HL-60 (cell line): ENCODE data around the gene HIVEP1.

Experiments
- DNase-seq, 2 experiments: peaks; one replicate each; pipeline ENCODE4 v3.0.0-alpha.2; 2010 to 2020; ENCODE audit warnings: low read depth in 1 of 2, low spot score in 1 of 2
- H3K27ac ChIP-seq: fragments of 250-450 bp; sonication (Bioruptor Pico); replicated peaks from 2 replicates; pipeline ENCODE4 v1.5.1; 2020; ENCODE audit warnings: mild to moderate bottlenecking, moderate library complexity
- H3K27me3 ChIP-seq: fragments of 250-450 bp; sonication (Bioruptor Pico); 2 replicates; pipeline ENCODE4 v1.5.1; 2021; ENCODE audit warnings: mild to moderate bottlenecking, moderate library complexity; ENCODE audit not compliant: insufficient read depth, poor library complexity, severe bottlenecking
- H3K4me3 ChIP-seq: replicated peaks from 2 replicates; pipeline ENCODE4 v1.5.1; 2011; ENCODE audit warnings: mild to moderate bottlenecking, control low read depth, low read length; ENCODE audit not compliant: insufficient read depth
- CTCF ChIP-seq: IDR thresholded peaks from one replicate; pipeline ENCODE4 v1.5.1; 2011; ENCODE audit warnings: low read length, control low read depth, inconsistent platforms; ENCODE audit not compliant: insufficient read depth
- GABPA ChIP-seq: IDR thresholded peaks from 2 replicates; pipeline ENCODE4 v1.6.1; 2012; ENCODE audit warnings: low read depth
- POLR2AphosphoS5 ChIP-seq: IDR thresholded peaks from 2 replicates; pipeline ENCODE4 v1.6.1; 2012; ENCODE audit warnings: low read depth
- SPI1 ChIP-seq: IDR thresholded peaks from 2 replicates; pipeline ENCODE4 v1.6.1; 2012; ENCODE audit warnings: low read depth, mild to moderate bottlenecking, borderline replicate concordance
- TF ChIP-seq, protein P1 (sequence below): IDR thresholded peaks from 2 replicates; pipeline ENCODE4 v1.6.1; 2012; ENCODE audit warnings: low read depth; ENCODE audit not compliant: insufficient replicate concordance

HIVEP1 gene

GRCh38 chr6:12064131-12064530 lies 52.0 kb downstream of the HIVEP1 start:
- Histone ChIP-seq H3K27ac (no peak overlapping the region), H3K27me3 (no peaks in the 10 kb centered on the region), H3K4me3 (no peak overlapping the region)
- TF ChIP-seq CTCF = no peak
- TF ChIP-seq, protein P1, sequence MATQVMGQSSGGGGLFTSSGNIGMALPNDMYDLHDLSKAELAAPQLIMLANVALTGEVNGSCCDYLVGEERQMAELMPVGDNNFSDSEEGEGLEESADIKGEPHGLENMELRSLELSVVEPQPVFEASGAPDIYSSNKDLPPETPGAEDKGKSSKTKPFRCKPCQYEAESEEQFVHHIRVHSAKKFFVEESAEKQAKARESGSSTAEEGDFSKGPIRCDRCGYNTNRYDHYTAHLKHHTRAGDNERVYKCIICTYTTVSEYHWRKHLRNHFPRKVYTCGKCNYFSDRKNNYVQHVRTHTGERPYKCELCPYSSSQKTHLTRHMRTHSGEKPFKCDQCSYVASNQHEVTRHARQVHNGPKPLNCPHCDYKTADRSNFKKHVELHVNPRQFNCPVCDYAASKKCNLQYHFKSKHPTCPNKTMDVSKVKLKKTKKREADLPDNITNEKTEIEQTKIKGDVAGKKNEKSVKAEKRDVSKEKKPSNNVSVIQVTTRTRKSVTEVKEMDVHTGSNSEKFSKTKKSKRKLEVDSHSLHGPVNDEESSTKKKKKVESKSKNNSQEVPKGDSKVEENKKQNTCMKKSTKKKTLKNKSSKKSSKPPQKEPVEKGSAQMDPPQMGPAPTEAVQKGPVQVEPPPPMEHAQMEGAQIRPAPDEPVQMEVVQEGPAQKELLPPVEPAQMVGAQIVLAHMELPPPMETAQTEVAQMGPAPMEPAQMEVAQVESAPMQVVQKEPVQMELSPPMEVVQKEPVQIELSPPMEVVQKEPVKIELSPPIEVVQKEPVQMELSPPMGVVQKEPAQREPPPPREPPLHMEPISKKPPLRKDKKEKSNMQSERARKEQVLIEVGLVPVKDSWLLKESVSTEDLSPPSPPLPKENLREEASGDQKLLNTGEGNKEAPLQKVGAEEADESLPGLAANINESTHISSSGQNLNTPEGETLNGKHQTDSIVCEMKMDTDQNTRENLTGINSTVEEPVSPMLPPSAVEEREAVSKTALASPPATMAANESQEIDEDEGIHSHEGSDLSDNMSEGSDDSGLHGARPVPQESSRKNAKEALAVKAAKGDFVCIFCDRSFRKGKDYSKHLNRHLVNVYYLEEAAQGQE = no peak
- no peak for TF ChIP-seq SPI1
- no peak for TF ChIP-seq POLR2AphosphoS5
- TF ChIP-seq GABPA = no peak
- no peak for DNase-seq

GRCh38 chr6:12064538-12065071 lies 52.5 kb downstream of the HIVEP1 start:
- H3K27ac ChIP-seq = no peak overlapping the region
- TF ChIP-seq, protein P1 = no peak
- TF ChIP-seq GABPA = no peak
- no peak for TF ChIP-seq POLR2AphosphoS5
- TF ChIP-seq CTCF = no peak
- no peaks in the 10 kb centered on the region for H3K27me3 ChIP-seq
- DNase-seq = no peak
- H3K4me3 ChIP-seq = no peak overlapping the region

DNA sequence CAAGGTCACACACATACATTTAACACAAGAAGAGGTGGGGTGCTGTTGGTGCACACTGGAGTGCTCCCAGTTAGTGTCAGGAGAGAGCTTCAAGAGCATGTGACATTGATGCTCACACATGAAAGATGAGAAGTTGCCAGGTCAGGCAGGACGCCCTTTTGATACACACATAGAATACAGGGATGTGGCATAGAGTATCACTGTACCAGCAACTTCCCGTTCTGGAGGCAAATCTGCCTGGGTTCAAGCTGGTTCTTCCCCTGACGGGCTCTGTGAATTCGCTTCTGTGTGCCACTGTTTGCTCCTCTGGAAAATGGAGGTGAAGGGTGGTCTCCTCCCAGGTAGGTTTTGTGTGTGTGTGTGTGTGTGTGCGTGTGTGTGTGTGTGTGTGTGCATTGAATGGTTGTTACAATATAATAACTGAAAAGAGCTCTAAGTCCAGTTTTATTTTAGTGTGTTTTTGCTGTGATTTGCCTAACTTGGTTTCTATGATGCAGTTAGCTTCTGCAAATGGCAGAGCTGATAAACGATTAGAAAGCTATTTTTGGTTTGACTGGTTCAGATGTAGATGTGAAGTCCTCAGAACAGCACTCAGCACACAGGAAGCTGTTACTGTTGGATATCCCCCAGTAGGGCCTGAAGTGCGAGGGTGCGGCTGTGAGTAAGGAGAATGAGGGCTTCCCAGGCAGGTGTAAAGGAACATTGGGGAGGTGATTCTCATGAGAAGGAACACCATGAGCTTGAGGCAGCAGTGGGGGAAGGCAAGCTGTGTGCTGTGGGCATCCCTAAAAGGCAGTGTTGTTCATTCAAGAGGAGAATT lies 53.4 kb downstream of the HIVEP1 start:
- no peak for DNase-seq
- no peaks in the 10 kb centered on the region for H3K27me3 ChIP-seq
- H3K27ac ChIP-seq = no peak overlapping the region
- TF ChIP-seq POLR2AphosphoS5 = no peak
- no peak for TF ChIP-seq SPI1
- no peak for TF ChIP-seq CTCF
- TF ChIP-seq, protein P1 = no peak
- TF ChIP-seq GABPA = no peak
- H3K4me3 ChIP-seq = no peak overlapping the region
